Ovary (tissue), 9 donors: ENCODE measurements around the gene GPC3. TPM values are rescaled to one million over a fixed set of nuclear protein-coding genes. Genes with fewer than 3 reads are reported as not detected.

Experiments used
- DNase-seq, 5 donors: peaks; one replicate each; pipeline ENCODE4 v3.0.0-alpha.2; 2019 to 2020
- H3K27ac ChIP-seq, 2 donors: fragments of 200-600 bp; one replicate each; pipeline versions ENCODE4 v1.5.1 to v1.8.0; 2019 to 2022
- H3K27me3 ChIP-seq: fragments of 200-600 bp; one replicate; pipeline ENCODE4 v1.8.0; 2022
- H3K36me3 ChIP-seq: fragments of 200-600 bp; sonication (generic); one replicate; pipeline ENCODE4 v1.5.1; 2019
- H3K4me1 ChIP-seq: one replicate; pipeline ENCODE4 v1.8.1; 2013; ENCODE audit warnings: mild to moderate bottlenecking, moderate library complexity; ENCODE audit not compliant: insufficient read depth
- H3K4me3 ChIP-seq: fragments of 200-600 bp; sonication (generic); one replicate; pipeline ENCODE4 v1.5.1; 2017
- H3K9me3 ChIP-seq, 2 donors: fragments of 200-600 bp in 1 of 2; sonication (generic) in 1 of 2; one replicate each; pipeline versions ENCODE4 v1.5.1 to v1.8.1; 2013 to 2019; ENCODE audit warnings: mild to moderate bottlenecking in 1 of 2, moderate library complexity in 1 of 2
- CTCF ChIP-seq, 3 donors: fragments of 450-650 bp in 2 of 3; fragments of 200-600 bp in 1 of 3; IDR thresholded peaks; one replicate each; pipeline versions ENCODE4 v1.5.1 to v1.8.0; 2016 to 2022; ENCODE audit warnings: antibody characterized with exemption in 3 of 3, mild to moderate bottlenecking in 1 of 3
- EP300 ChIP-seq: sonication (generic); formaldehyde crosslinking; IDR thresholded peaks from one replicate; pipeline ENCODE4 v1.6.1; 2017; ENCODE audit warnings: antibody characterized with exemption
- POLR2A ChIP-seq: fragments of 450-650 bp; IDR thresholded peaks from one replicate; pipeline ENCODE4 v1.6.1; 2017; ENCODE audit warnings: antibody characterized with exemption, mild to moderate bottlenecking, moderate library complexity
- WGBS, 3 donors: extraction: QIAGEN DNeasy Blood & Tissue Kit in 1 of 3; methylation state at CpG; one replicate each; pipeline versions ENCODE4 v1.1.5 to v1.1.7; 2013 to 2017; 5-methylcytosine and 5-hydroxymethylcytosine counted together
- intact Hi-C, 4 donors: fragments of 100-400 bp; cut with DNase I; formaldehyde crosslinking; loops; one replicate each; pipeline versions ENCODE4 v1.11.0 to v1.15.1; 2022 to 2023
- polyA plus RNA-seq, 2 donors: library from polyadenylated mRNA; stranded (reverse); fragments of 200-250 nt in 1 of 2; fragments of 350-450 nt in 1 of 2; fragmentation: Illumina TruSeq in 1 of 2; extraction: RNeasy Lipid Tissue Mini Kit (QIAGEN cat#74804) in 1 of 2; gene quantifications; one replicate each; pipeline ENCODE4 v1.2.3, GENCODE V29; 2013 to 2014
- total RNA-seq, 7 donors: library from RNA; depleted of rRNA in 2 of 7; stranded (reverse); fragments of >200 nt in 2 of 7; fragmentation: NEBNext Ultra II Directional in 3 of 7; extraction: Animal tissue kit (Norgen Biotek cat#: 25700) in 3 of 7; gene quantifications; one replicate each; pipeline versions ENCODE4 v1.1.0 to v1.2.4, GENCODE V29; 2016 to 2023
- donor health status: DM: no; HTN: no; CAD: no; lungs with moderate emphysema.
- donor health status: DM: no; HTN: no; CAD: no.
- donor health status: Bipolar disorder and iron deficiency.
- donor health status: DM: yes; HTN: yes; CAD: no.
- donor health status: DM: no; HTN: no; CAD: no.
- donor health status: DM: yes; HTN: yes; CAD: no.

The GPC3 gene
- total and polyA plus RNA-seq, 9 donors, result 4.5 to 91.8 (median 12.1) TPM

- WGBS, 3 donors, result 44 to 46% (median 45%) methylated on average over 3 of the region's 3 CpGs
- intact Hi-C loops, result no loop called here
- H3K4me3 ChIP-seq, result no peak overlapping the region
These were observed 287.7 kb downstream of the GPC3 start for GRCh38 chrX:133697656-133698055.

DNA sequence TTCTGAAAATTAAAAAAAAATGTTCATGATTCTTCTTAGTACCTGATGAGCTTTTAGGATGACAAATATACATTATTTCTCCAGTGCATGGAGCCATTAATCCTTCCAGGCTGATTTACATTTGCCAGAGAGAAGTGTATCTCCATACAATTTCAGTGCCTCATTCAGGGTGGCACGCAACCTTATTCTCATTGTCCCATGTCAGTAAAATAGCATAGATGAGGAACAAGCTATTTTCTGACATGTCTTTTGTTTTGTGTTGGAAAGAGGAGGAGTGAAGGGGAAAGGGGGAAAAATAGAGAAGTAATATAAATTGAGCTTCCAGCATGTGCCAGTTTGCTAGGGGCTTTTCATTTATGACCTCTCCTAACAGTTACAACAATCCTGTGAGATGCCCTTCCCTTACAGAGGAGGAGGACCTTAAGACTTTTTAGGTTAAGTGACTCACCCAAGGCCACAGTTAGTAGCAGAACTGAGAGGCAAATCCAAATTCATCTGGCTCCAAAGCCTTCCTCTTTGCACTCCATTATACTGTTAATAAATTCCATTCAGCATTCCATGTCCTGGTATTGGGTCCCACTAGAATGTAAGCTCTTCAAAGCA is 295.3 kb downstream of the GPC3 start:
- H3K4me3 ChIP-seq, result no peak overlapping the region
- H3K27me3 ChIP-seq, result no peaks in the 10 kb centered on the region
- TF ChIP-seq EP300 (no peak), POLR2A (no peak), CTCF (IDR thresholded peaks at IDR 0.05) (no peak)
- H3K4me1 ChIP-seq, result no peaks in the 10 kb centered on the region
- no peaks in the 10 kb centered on the region for H3K36me3 ChIP-seq
- no peaks in the 10 kb centered on the region for H3K9me3 ChIP-seq
- intact Hi-C loops, result no loop called here
- WGBS, 3 donors, result 86 to 95% (median 95%) methylated on average over 1 of the region's 1 CpG
- H3K27ac ChIP-seq, result no peak overlapping the region
- no peak for DNase-seq

More at GRCh38 chrX:133697656-133698055, 287.7 kb downstream of the GPC3 start:
- DNase-seq, result no peak
- Histone ChIP-seq H3K27me3 (no peaks in the 10 kb centered on the region), H3K9me3 (no peaks in the 10 kb centered on the region), H3K4me1 (no peaks in the 10 kb centered on the region), H3K36me3 (no peaks in the 10 kb centered on the region), H3K27ac (no peak overlapping the region)
- TF ChIP-seq CTCF (IDR thresholded peaks at IDR 0.05), result no peak
- no peak for TF ChIP-seq EP300
- TF ChIP-seq POLR2A, result no peak

DNA sequence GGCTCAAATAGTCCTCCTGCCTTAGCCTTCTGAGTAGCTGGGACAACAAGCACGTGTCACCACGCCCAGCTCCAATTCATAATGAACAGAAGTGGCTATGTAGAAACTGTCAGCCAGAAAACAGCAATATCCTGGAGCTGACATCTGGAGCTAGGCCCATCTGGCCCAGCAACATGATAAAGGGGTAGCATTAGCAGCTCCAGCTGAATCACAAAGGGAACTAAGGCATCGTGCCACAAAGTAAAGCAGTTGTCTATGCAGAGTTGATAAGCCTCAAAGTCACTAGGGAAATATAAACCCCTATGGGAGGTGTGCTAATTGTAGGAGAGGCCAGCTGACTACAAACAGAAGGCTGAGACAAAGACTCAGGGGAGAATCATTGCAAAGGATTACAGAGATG is 299.6 kb downstream of the GPC3 start:
- Histone ChIP-seq H3K4me1 (no peaks in the 10 kb centered on the region), H3K36me3 (no peaks in the 10 kb centered on the region), H3K27me3 (no peaks in the 10 kb centered on the region), H3K4me3 (no peak overlapping the region), H3K9me3 (no peaks in the 10 kb centered on the region), H3K27ac (no peak overlapping the region)
- 41 to 49% (median 43%) methylated on average over 3 of the region's 3 CpGs for WGBS, 3 donors
- intact Hi-C loops, result no loop called here
- DNase-seq, result no peak
- TF ChIP-seq EP300 (no peak), POLR2A (no peak), CTCF (IDR thresholded peaks at IDR 0.05) (no peak)

DNA sequence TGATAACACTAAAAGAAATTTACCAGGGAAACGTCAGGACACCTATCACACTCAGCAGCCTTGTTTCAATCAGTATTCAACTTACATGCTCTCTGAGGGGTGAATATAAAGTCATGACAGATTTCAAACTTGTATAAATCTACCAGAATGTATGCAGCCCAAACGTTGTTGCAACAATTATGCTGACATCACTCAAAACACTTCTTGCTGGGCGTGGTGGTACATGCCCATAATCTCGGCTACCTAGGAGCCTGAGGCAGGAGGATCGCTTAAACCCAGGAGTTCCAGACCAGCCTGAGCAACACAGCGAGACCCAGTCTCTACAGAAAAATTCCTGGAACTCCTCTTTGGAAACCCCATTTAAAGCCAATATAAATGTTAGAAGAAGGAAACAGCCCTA is 303.5 kb downstream of the GPC3 start:
- no peaks in the 10 kb centered on the region for H3K36me3 ChIP-seq
- TF ChIP-seq EP300 (no peak), POLR2A (no peak), CTCF (IDR thresholded peaks at IDR 0.05) (no peak)
- 69 to 75% (median 71%) methylated on average over 6 of the region's 6 CpGs for WGBS, 3 donors
- no peaks in the 10 kb centered on the region for H3K9me3 ChIP-seq
- no peaks in the 10 kb centered on the region for H3K27me3 ChIP-seq
- intact Hi-C loops, result no loop called here
- no peak overlapping the region for H3K27ac ChIP-seq
- no peak for DNase-seq
- no peak overlapping the region for H3K4me3 ChIP-seq
- H3K4me1 ChIP-seq, result no peaks in the 10 kb centered on the region
